SK-N-SH (cell line): ENCODE measurements around the gene THUMPD2. TPM values are rescaled to one million over a fixed set of nuclear protein-coding genes. Genes with fewer than 3 reads are reported as not detected.

Experiments used
- CTCF ChIA-PET: fragments of 300-600, 350-600 bp; formaldehyde crosslinking; extraction: SDS; loops from one replicate; lab custom pipeline; 2021; lab: Yijun Ruan, JAX
- POLR2A ChIA-PET: fragments of 350-600 bp; sonication (Branson Sonifier 250); formaldehyde crosslinking; extraction: SDS; loops from one replicate; lab custom pipeline; 2020; ENCODE audit warnings: antibody characterized with exemption, inconsistent platforms; lab: Yijun Ruan, JAX
- DNase-seq: peaks from one replicate; pipeline ENCODE4 v3.0.0; 2012
- H2AFZ ChIP-seq: fragments of 200-600 bp; sonication (generic); 2 replicates; pipeline ENCODE4 v1.8.1; 2016; ENCODE audit warnings: antibody characterized with exemption, mild to moderate bottlenecking, low read depth
- H3F3A ChIP-seq: fragments of 200-600 bp; sonication (generic); replicated peaks from 2 replicates; pipeline ENCODE3; 2016; ENCODE audit warnings: antibody characterized with exemption, mild to moderate bottlenecking; ENCODE audit not compliant: insufficient read depth
- H3K27ac ChIP-seq, 2 experiments: fragments of 200-500 bp in 1 of 2; fragments of 200-600 bp in 1 of 2; sonication (Bioruptor generic) in 1 of 2; sonication (generic), shearing (Covaris generic) in 1 of 2; 2 replicates each; pipeline versions ENCODE4 v1.5.1 to v1.6.1; 2014 to 2016; ENCODE audit warnings: low read depth in 2 of 2, inconsistent platforms in 1 of 2, low read length in 1 of 2, mild to moderate bottlenecking in 1 of 2, mixed read lengths in 1 of 2
- H3K27me3 ChIP-seq: fragments of 200-600 bp; sonication (generic), shearing (Covaris generic); 2 replicates; pipeline ENCODE4 v1.6.1; 2016; ENCODE audit warnings: mixed run types; ENCODE audit not compliant: insufficient read depth
- H3K36me3 ChIP-seq, 2 experiments: fragments of 200-500 bp in 1 of 2; fragments of 200-600 bp in 1 of 2; sonication (Bioruptor generic) in 1 of 2; sonication (generic) in 1 of 2; replicated peaks in 1 of 2; 2 replicates each; pipeline versions ENCODE3 to v1.5.1; 2014 to 2016; ENCODE audit warnings: low read length in 1 of 2, mild to moderate bottlenecking in 1 of 2; ENCODE audit not compliant: insufficient read depth in 2 of 2, control insufficient read depth in 1 of 2
- H3K4me1 ChIP-seq, 2 experiments: fragments of 200-500 bp in 1 of 2; fragments of 200-600 bp in 1 of 2; sonication (Bioruptor generic) in 1 of 2; sonication (generic), shearing (Covaris generic) in 1 of 2; 2 replicates each; pipeline versions ENCODE4 v1.5.1 to v1.6.1; 2014 to 2016; ENCODE audit warnings: low read depth in 1 of 2, low read length in 1 of 2, mixed run types in 1 of 2; ENCODE audit not compliant: insufficient read depth in 2 of 2, control insufficient read depth in 1 of 2
- H3K4me2 ChIP-seq: fragments of 200-600 bp; sonication (generic), shearing (Covaris generic); 2 replicates; pipeline ENCODE4 v1.6.1; 2017; ENCODE audit warnings: mixed run types
- H3K4me3 ChIP-seq, 2 experiments: fragments of 200-500 bp in 1 of 2; fragments of 200-600 bp in 1 of 2; sonication (Bioruptor generic) in 1 of 2; sonication (generic), shearing (Covaris generic) in 1 of 2; 2 replicates each; pipeline versions ENCODE4 v1.5.1 to v1.8.1; 2014 to 2016; ENCODE audit warnings: low read depth in 2 of 2, inconsistent platforms in 1 of 2, low read length in 1 of 2, mild to moderate bottlenecking in 1 of 2, mixed read lengths in 1 of 2, moderate library complexity in 1 of 2
- H3K79me2 ChIP-seq: fragments of 200-600 bp; sonication (generic); 2 replicates; pipeline ENCODE4 v1.8.1; 2017; ENCODE audit warnings: mild to moderate bottlenecking; ENCODE audit not compliant: insufficient read depth
- H3K9ac ChIP-seq: fragments of 200-600 bp; sonication (generic); 2 replicates; pipeline ENCODE4 v1.6.1; 2017; ENCODE audit warnings: mixed run types
- H3K9me2 ChIP-seq: fragments of 200-600 bp; sonication (generic); 2 replicates; pipeline ENCODE4 v1.6.1; 2017; ENCODE audit warnings: mixed run types
- H3K9me3 ChIP-seq: fragments of 200-600 bp; sonication (generic); 2 replicates; pipeline ENCODE4 v1.6.1; 2017; ENCODE audit warnings: mixed run types, mild to moderate bottlenecking, moderate library complexity
- H4K20me1 ChIP-seq: fragments of 200-600 bp; sonication (generic); 2 replicates; pipeline ENCODE4 v1.6.1; 2017; ENCODE audit warnings: mild to moderate bottlenecking, mixed run types; ENCODE audit not compliant: insufficient read depth
- CTCF ChIP-seq: fragments of 200-600 bp; sonication (generic); IDR thresholded peaks from 2 replicates; pipeline ENCODE4 v1.6.1; 2017; ENCODE audit warnings: antibody characterized with exemption, mild to moderate bottlenecking, moderate library complexity
- GABPA ChIP-seq: IDR thresholded peaks from 2 replicates; pipeline ENCODE4 v1.4.0; 2012; ENCODE audit warnings: low read depth, mild to moderate bottlenecking
- PBX3 ChIP-seq: IDR thresholded peaks from 2 replicates; pipeline ENCODE4; 2012
- POLR2AphosphoS5 ChIP-seq: IDR thresholded peaks from 2 replicates; pipeline ENCODE4 v1.6.1; 2012; ENCODE audit warnings: low read depth, low read length
- RAD21 ChIP-seq: IDR thresholded peaks from 2 replicates; pipeline ENCODE4 v1.6.1; 2012; ENCODE audit warnings: mild to moderate bottlenecking, low read length
- SMC3 ChIP-seq: IDR thresholded peaks from 2 replicates; pipeline ENCODE4 v1.6.1; 2012; ENCODE audit warnings: low read depth, low read length, improper control_type of control experiment
- TCF12 ChIP-seq: IDR thresholded peaks from 2 replicates; pipeline ENCODE4 v1.4.0; 2012
- USF2 ChIP-seq: fragments of 150-350 bp; IDR thresholded peaks from 2 replicates; pipeline ENCODE4 v1.6.1; 2017; ENCODE audit warnings: antibody characterized with exemption, low read length, low read depth, borderline replicate concordance
- YY1 ChIP-seq: IDR thresholded peaks from 2 replicates; pipeline ENCODE4 v1.4.0; 2012; ENCODE audit warnings: low read depth, mild to moderate bottlenecking
- WGBS: methylation state at CpG from one replicate; pipeline ENCODE4 v1.1.6; 2017; ENCODE audit warnings: low lambda C conversion rate; 5-methylcytosine and 5-hydroxymethylcytosine counted together
- polyA plus RNA-seq, 3 experiments: library from polyadenylated mRNA; depleted of rRNA; stranded (reverse); fragments of >200 nt; gene quantifications; 2 replicates each; pipeline ENCODE4 v1.2.3, GENCODE V29; 2012

Gene THUMPD2
- polyA plus RNA-seq, 1 of the 3 experiments (the other 2 are of a cell fraction): 5.3 TPM

GRCh38 chr2:39696838-39697237, 82.2 kb downstream of the THUMPD2 start:
- CTCF ChIA-PET: interaction anchor here (0.6 to 4.0 kb wide), 41 partner anchors 8 to 640 kb away, joined by 3 to 53 read pairs (median 3); no protein-coding TSS in a partner anchor
- Histone ChIP-seq H3K9me3 (peaks cover 21% of the 10 kb centered on the region), H3K79me2 (no peaks in the 10 kb centered on the region), H3K27me3 (no peaks in the 10 kb centered on the region), H3K36me3 (peaks cover 0 to 5% of the 10 kb centered on the region in 2 experiments), H3K4me3 (no peak overlapping the region), H3K4me2 (no peak overlapping the region), H3F3A (no peaks in the 10 kb centered on the region), H3K9ac (no peak overlapping the region), H3K4me1 (peaks cover 0 to 6% of the 10 kb centered on the region in 2 experiments; a peak in 1 of 4 replicates), H3K27ac (no peak overlapping the region), H2AFZ (no peak overlapping the region), H3K9me2 (no peaks in the 10 kb centered on the region), H4K20me1 (no peaks in the 10 kb centered on the region)
- WGBS: 85% methylated on average over 1 of the region's 1 CpG
- peak; percentile 28 for DNase-seq
- TF ChIP-seq POLR2AphosphoS5 (no peak), SMC3 (peak; percentile 62), CTCF (peak; percentile 68), RAD21 (peak; percentile 79)
- POLR2A ChIA-PET: no interaction called here

- Histone ChIP-seq H2AFZ (no peak overlapping the region), H3K9ac (no peak overlapping the region), H3K9me3 (peaks cover 17% of the 10 kb centered on the region), H3F3A (no peaks in the 10 kb centered on the region), H3K27ac (no peak overlapping the region), H3K9me2 (no peaks in the 10 kb centered on the region), H3K4me3 (no peak overlapping the region), H3K79me2 (no peaks in the 10 kb centered on the region)
- WGBS: 65% methylated on average over 4 of the region's 4 CpGs
- POLR2A ChIA-PET: no interaction called here
- no peak for DNase-seq
- TF ChIP-seq YY1: no peak
- no peak for TF ChIP-seq TCF12
- TF ChIP-seq USF2: no peak
- no peak for TF ChIP-seq PBX3
- no peak for TF ChIP-seq CTCF
- TF ChIP-seq GABPA: no peak
- TF ChIP-seq, all 33 proteins: peak for 0
- Histone ChIP-seq H3K4me2 (no peak overlapping the region), H3K36me3 (no peaks in the 10 kb centered on the region), H3K27me3 (no peaks in the 10 kb centered on the region), H4K20me1 (no peaks in the 10 kb centered on the region), H3K4me1 (peaks cover 0 to 6% of the 10 kb centered on the region in 2 experiments; a peak in 1 of 4 replicates)
- CTCF ChIA-PET: interaction anchor here (0.6 to 4.0 kb wide), 38 partner anchors 7 to 749 kb away, joined by 3 to 53 read pairs (median 3); no protein-coding TSS in a partner anchor
Measured at GRCh38 chr2:39696101-39696553, 82.9 kb downstream of the THUMPD2 start.
